Smooth muscle cell (in vitro differentiated cells): ENCODE measurements around the gene ZNF101. TPM values are rescaled to one million over a fixed set of nuclear protein-coding genes. Genes with fewer than 3 reads are reported as not detected.
A peak's percentile ranks its signal among the peaks of the same experiment; 100 is the strongest.

Experiments used
- DNase-seq: peaks from one replicate; lab custom pipeline; 2025; ENCODE audit not compliant: unreplicated experiment; lab: John Stamatoyannopoulos, UW
- H2AFZ ChIP-seq: fragments of 200-600 bp; sonication (generic); 2 replicates; pipeline ENCODE4 v1.6.0; 2016; ENCODE audit warnings: antibody characterized with exemption, low read depth, mild to moderate bottlenecking
- H3F3A ChIP-seq: fragments of 200-600 bp; sonication (generic); 2 replicates; pipeline ENCODE4 v1.6.0; 2017; ENCODE audit warnings: antibody characterized with exemption, low read depth
- H3K27ac ChIP-seq: fragments of 200-600 bp; sonication (generic); 2 replicates; pipeline ENCODE4 v1.5.1; 2016; ENCODE audit warnings: low read depth, mild to moderate bottlenecking
- H3K27me3 ChIP-seq: fragments of 200-600 bp; sonication (generic); 2 replicates; pipeline ENCODE4 v1.6.1; 2016; ENCODE audit warnings: low read depth, mild to moderate bottlenecking
- H3K36me3 ChIP-seq: fragments of 200-600 bp; sonication (generic); 2 replicates; pipeline ENCODE4 v1.5.1; 2016; ENCODE audit warnings: low read depth
- H3K4me1 ChIP-seq: fragments of 200-600 bp; sonication (generic); 2 replicates; pipeline ENCODE4 v1.5.1; 2016; ENCODE audit warnings: low read depth
- H3K4me2 ChIP-seq: fragments of 200-600 bp; sonication (generic); 2 replicates; pipeline ENCODE4 v1.6.0; 2016; ENCODE audit warnings: mild to moderate bottlenecking
- H3K4me3 ChIP-seq: fragments of 200-600 bp; sonication (generic); 2 replicates; pipeline ENCODE4 v1.5.1; 2016; ENCODE audit warnings: mild to moderate bottlenecking
- H3K79me2 ChIP-seq: fragments of 200-600 bp; sonication (generic); 2 replicates; pipeline ENCODE4 v1.6.0; 2016; ENCODE audit warnings: low read depth, mild to moderate bottlenecking
- H3K9ac ChIP-seq: fragments of 200-600 bp; sonication (generic); 2 replicates; pipeline ENCODE4 v1.6.0; 2016; ENCODE audit warnings: low read depth
- H3K9me3 ChIP-seq: fragments of 200-600 bp; sonication (generic); replicated peaks from 2 replicates; pipeline ENCODE4 v1.5.1; 2016; ENCODE audit warnings: low read depth
- H4K20me1 ChIP-seq: fragments of 200-600 bp; sonication (generic); 2 replicates; pipeline ENCODE4 v1.6.0; 2016; ENCODE audit warnings: low read depth
- CTCF ChIP-seq: fragments of 200-600 bp; sonication (generic); IDR thresholded peaks from 2 replicates; pipeline ENCODE4 v1.5.1; 2017; ENCODE audit warnings: borderline replicate concordance, mild to moderate bottlenecking, antibody characterized with exemption; ENCODE audit not compliant: insufficient read depth, poor library complexity, severe bottlenecking
- WGBS: methylation state at CpG from one replicate; pipeline ENCODE4 v1.1.7; 2016; ENCODE audit warnings: low lambda C conversion rate; 5-methylcytosine and 5-hydroxymethylcytosine counted together
- polyA plus RNA-seq: library from polyadenylated mRNA; unstranded; fragments of >200 nt; fragmentation: Nextera tagmentation; extraction: Ambion mirVana; gene quantifications from 2 replicates; pipeline ENCODE4 v1.2.1, GENCODE V29; 2016
- total RNA-seq: library from RNA; depleted of rRNA; stranded (reverse); fragments of >200 nt; gene quantifications from 2 replicates; pipeline ENCODE4 v1.2.3, GENCODE V29; 2014

ZNF101 gene
- total and polyA plus RNA-seq, 2 experiments from 2014 or later, result 0.83 to 5.4 TPM

GRCh38 chr19:19628501-19629134 is 40.0 kb upstream of the ZNF101 start:
- Histone ChIP-seq H3K27me3 (no peaks in the 10 kb centered on the region), H3K9ac (peak overlapping the region; percentile 44), H3K4me2 (peak overlapping the region; percentile 84), H3F3A (no peaks in the 10 kb centered on the region), H3K79me2 (no peaks in the 10 kb centered on the region), H3K27ac (no peak overlapping the region), H3K4me1 (no peaks in the 10 kb centered on the region), H3K36me3 (no peaks in the 10 kb centered on the region), H4K20me1 (no peaks in the 10 kb centered on the region), H3K9me3 (no peaks in the 10 kb centered on the region), H2AFZ (peak overlapping the region; percentile 8), H3K4me3 (peak overlapping the region; percentile 55)
- WGBS, result 6% methylated on average over 31 of the region's 51 CpGs
- peak; percentile 11 for DNase-seq
- no peak for TF ChIP-seq CTCF

- DNase-seq, result no peak
- H3K27ac ChIP-seq, result no peak overlapping the region
- WGBS, result 98% methylated on average over 9 of the region's 11 CpGs
- no peaks in the 10 kb centered on the region for H3K27me3 ChIP-seq
- TF ChIP-seq CTCF, result no peak
- no peak overlapping the region for H3K4me3 ChIP-seq
- H2AFZ ChIP-seq, result no peak overlapping the region
- no peaks in the 10 kb centered on the region for H3F3A ChIP-seq
- H3K9ac ChIP-seq, result no peak overlapping the region
- H3K79me2 ChIP-seq, result no peaks in the 10 kb centered on the region
- no peaks in the 10 kb centered on the region for H3K9me3 ChIP-seq
- H4K20me1 ChIP-seq, result no peaks in the 10 kb centered on the region
- no peak overlapping the region for H3K4me2 ChIP-seq
- H3K4me1 ChIP-seq, result no peaks in the 10 kb centered on the region
- H3K36me3 ChIP-seq, result no peaks in the 10 kb centered on the region
Observed at GRCh38 chr19:19630062-19630414, 38.6 kb upstream of the ZNF101 start.

GRCh38 chr19:19630426-19630825 is 38.2 kb upstream of the ZNF101 start:
- no peaks in the 10 kb centered on the region for H3K27me3 ChIP-seq
- H3K79me2 ChIP-seq, result no peaks in the 10 kb centered on the region
- no peak for DNase-seq
- WGBS, result 98% methylated on average over 2 of the region's 2 CpGs
- no peak overlapping the region for H3K4me3 ChIP-seq
- no peak for TF ChIP-seq CTCF
- H2AFZ ChIP-seq, result no peak overlapping the region
- H3K27ac ChIP-seq, result no peak overlapping the region
- H3K9ac ChIP-seq, result no peak overlapping the region
- no peak overlapping the region for H3K4me2 ChIP-seq
- no peaks in the 10 kb centered on the region for H4K20me1 ChIP-seq
- H3F3A ChIP-seq, result no peaks in the 10 kb centered on the region
- no peaks in the 10 kb centered on the region for H3K36me3 ChIP-seq
- H3K4me1 ChIP-seq, result no peaks in the 10 kb centered on the region
- H3K9me3 ChIP-seq, result no peaks in the 10 kb centered on the region

- no peaks in the 10 kb centered on the region for H3K9me3 ChIP-seq
- 94% methylated on average over 7 of the region's 7 CpGs for WGBS
- H3K4me1 ChIP-seq, result no peaks in the 10 kb centered on the region
- no peaks in the 10 kb centered on the region for H3K79me2 ChIP-seq
- no peaks in the 10 kb centered on the region for H4K20me1 ChIP-seq
- H3K27me3 ChIP-seq, result no peaks in the 10 kb centered on the region
- no peak overlapping the region for H3K9ac ChIP-seq
- H3F3A ChIP-seq, result no peaks in the 10 kb centered on the region
- TF ChIP-seq CTCF, result no peak
- no peak overlapping the region for H2AFZ ChIP-seq
- H3K27ac ChIP-seq, result no peak overlapping the region
- H3K4me2 ChIP-seq, result no peak overlapping the region
- DNase-seq, result no peak
- no peak overlapping the region for H3K4me3 ChIP-seq
- no peaks in the 10 kb centered on the region for H3K36me3 ChIP-seq
Observed at GRCh38 chr19:19631346-19631745, 37.3 kb upstream of the ZNF101 start.
